DMS79 treated with DMSO at 0.1 percent for 48 hours (cell line): Measurements from ENCODE around the gene APBB2.
"Not testable (repeated sequence)": the region's sequence is repeated elsewhere in the genome, so short reads cannot be mapped to it uniquely, and the experiment has no call there.

Experiments
- DNase-seq: peaks from one replicate; lab custom pipeline; 2025; lab: John Stamatoyannopoulos, UW

APBB2 gene

DNA sequence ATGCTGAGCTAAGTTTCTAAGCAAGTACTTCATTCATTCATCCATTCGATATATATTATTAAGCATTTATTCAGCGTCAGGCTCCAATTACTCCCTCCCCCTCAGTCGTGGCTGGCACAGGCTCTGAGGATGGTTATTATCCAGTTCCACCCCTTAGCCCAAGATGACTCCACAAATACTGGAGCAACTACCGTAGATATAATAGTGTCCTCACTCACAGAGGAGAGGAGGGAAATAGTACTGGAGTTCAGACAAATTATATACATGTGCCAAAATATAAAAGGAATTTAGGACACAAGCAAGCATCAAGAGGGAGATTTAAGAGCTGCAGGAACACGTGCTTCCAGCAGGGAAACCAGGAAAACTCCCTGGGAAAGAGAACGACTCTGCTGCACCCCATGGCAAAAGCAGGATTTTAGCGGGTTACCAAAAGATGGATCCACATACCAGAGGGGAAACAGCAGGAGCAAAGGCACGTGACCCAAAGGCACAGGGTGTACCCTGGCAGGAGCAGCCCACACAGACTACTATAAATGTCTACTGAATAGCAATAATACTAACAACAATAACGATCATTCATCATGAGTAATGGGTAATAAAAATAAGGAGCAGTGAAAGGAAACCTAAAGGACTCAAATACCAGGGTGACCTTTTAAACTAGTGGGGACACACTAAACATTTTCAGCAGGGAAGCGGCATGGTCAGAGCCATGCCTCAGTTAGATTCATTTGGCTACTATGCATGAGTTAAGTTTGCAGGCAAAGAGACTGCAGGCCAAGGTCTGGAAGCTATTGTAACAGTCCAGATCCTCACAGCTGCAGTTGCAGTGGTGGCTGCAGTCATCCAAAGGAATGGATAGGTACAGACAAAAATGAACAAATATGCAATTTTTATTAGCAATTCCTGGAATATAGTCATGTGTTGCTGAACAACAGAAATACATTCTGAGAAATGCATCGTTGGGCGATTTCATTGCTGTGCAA, 153.7 kb downstream of the APBB2 start:
- no peak for DNase-seq

DNA sequence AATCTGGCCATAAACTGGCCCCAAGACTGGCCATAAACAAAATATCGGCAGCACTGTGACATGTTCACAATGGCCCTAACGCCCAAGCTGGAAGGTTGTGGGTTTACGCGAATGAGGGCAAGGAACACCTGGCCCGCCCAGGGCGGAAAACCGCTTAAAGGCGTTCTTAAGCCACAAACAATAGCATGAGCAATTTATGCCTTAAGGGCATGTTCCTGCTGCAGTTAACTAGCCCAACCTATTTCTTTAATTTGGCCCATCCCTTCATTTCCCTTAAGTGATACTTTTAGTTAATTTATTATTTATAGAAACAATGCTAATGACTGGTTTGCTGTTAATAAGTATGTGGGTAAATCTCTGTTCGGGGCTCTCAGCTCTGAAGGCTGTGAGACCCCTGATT, 154.9 kb downstream of the APBB2 start:
- DNase-seq = not testable (repeated sequence)

DNA sequence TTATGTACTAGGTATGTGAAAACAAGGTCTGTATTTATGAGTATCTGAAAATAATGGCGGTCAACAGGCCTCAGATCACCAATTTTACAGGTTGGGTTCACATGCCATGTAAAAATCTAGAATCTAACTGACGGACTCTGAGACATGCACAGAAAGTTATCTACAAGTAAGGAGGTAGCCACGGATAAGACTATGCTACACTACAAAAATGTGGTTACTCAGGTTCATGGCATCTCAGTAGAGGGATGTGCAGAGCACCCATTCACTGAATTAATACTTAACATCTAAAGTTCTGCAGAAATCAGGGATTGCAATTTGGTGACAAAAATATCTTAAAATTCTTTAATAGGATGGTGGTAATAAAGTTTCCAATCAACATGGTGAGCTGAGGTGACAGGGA, 155.9 kb downstream of the APBB2 start:
- DNase-seq = no peak

DNA sequence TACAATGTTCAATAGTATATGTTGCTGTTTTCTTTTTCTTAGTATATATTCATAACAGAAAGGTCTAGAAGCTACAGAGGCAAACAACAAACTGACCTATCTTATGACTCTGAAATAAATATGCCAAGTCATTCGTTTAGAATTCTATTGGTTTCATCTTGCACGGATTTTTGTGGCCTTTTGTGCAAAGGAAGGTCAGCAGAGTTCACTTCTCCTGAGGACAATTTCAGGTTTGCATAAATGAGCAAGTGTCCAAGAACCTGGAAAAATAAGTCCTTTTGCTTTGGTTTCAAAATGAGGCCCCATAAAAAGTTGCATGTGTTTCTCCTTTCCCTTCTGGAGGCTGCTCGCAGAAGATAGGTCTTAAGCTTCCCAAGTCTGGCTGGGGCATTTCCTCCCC, 156.9 kb downstream of the APBB2 start:
- DNase-seq = no peak

DNA sequence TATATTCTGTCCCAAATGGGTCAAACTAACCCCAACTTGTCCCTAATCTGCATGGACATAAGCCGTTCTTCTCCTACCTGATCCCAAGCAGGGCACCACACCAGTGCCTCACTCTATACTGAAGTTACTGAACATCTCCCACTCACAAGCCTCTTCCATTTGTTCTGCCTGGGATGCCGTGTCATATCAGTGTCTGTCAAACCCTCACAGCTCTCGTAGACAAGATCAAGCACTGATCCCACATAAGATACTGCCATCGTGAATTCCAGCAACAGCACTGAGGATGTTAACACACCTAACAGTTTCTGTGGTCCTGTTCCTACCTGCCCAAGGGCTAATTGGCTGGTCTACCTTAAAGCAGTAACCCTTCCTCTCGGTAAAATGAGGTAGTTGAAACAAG, 162.1 kb downstream of the APBB2 start:
- DNase-seq = no peak

DNA sequence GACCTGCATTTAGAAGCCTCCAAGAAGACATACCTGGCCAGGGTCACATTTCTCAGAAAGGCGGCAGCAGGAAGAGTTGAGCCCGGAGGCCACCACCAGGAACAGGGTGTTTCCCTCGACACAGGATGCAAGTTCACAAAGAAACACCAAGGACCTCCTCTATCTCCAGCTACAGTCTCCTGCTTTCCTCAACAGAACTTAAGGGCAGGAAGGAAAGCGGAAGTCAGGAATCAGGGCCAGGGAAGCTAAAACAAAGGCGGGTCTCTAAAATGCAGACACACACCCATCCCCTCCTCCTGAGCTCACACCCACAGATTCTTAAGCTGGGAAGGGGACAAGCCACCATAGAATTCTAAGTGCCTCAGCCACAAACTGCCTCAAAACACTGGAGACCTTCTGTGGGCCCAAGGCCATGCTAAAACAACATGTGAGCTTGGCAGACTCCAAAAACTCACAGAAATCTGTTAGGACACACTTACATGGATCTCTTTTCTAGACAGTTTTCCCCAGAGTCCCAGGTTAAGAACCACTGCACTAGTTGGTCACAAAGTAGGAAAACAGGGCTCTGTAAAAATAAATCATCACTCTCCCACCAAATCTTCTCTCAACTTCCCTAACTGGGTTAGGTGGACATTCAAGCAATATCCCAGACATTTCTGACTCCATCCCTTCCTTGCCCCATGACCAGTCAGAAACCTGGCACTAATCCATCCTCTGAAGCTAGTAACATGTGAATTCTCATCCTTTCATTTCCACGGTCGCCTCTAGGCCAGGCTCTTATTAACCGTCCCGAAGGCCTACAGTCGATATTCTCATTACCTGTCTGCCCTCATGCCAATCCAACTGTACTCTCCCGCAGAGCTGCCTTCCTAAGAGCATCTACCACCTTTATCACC, 163.2 kb downstream of the APBB2 start:
- DNase-seq = no peak

DNA sequence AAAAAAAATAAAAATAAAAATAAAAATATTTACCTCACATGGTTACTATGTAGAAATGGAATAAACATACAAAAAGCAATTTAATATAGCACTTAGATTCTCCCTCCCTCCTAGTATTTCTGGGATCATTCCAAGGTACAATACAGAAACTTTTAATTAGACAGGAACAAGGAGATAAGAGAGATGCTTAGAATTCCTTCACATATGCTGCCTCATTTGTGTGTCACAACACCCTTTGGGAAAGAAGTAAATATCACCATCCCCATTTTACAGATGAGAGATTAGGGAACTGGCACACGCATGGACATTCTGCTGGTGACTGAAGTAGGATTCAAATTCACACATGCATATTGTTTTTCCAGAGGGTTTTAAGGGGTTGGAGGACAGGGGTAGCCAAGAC, 164.2 kb downstream of the APBB2 start:
- DNase-seq = no peak

DNA sequence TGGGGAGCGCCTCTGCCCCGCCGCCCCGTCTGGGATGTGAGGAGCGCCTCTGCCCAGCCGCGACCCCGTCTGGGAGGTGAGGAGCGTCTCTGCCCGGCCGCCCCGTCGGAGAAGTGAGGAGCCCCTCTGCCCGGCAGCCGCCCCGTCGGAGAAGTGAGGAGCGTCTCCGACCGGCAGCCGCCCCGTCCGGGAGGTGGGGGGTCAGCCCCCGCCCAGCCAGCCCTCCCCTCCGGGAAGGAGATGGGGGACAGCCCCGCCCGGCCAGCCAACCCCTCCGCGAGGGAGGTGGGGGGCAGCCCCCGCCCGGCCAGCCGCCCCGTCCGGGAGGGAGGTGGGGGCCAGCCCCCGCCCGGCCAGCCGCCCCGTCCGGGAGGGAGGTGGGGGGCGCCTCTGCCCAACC, 165.2 kb downstream of the APBB2 start:
- DNase-seq = not testable (repeated sequence)

DNA sequence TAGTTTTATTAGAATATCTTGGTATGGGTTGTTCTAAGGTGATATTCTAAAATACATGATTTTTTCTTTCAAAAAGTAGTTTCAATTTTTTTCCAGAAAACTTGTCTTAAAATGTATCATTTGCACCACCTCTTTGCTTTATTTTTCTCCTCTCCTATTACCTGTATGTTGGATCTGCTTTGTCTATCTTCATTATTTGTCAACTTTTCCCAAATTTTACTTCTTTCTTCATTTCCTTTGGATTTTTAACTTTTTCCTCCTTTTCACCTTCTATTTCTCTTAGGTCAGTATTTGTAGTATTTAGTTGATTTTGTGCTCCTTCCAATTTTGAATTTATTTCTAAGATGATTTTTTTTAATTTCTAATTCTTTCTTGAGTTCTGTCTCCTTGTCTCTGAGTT, 169.6 kb downstream of the APBB2 start:
- DNase-seq = no peak

DNA sequence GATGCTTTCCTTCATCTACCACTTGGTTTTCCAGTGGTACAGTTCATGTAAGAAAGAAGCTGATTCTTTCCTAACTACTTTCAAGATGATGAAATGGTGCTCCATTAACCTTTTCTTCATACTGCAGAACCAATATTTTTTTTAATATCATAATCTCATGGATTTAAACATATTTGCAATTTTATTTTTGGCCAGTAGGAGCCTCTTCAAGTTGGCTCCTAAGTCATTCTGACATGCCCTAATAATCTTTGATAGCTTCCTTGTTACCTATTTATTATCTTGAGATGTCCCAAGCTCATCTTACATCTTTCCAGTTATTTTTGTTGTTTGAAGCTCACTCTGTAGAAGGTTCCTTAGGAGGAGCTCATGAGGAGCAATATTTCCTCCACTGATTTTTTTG, 170.2 kb downstream of the APBB2 start:
- DNase-seq = no peak

DNA sequence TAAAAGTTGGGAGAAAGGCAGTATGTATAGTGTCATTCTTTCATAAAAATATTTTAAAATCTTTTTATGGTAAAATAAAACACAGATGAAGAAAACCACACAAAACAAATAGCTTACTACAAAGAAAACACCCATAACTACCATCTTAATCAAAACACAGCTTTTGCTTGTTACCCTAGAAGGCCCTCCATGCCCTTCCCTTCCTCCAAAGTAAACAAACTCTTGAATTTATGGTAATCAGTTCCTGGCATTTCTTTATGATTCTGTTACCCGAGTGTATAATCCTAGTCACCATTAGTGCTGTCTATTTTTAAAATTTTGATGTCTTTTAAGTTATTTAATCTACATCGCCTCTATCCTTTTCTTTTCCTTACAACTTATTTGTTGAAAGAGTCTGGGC, 170.9 kb downstream of the APBB2 start:
- DNase-seq = no peak

DNA sequence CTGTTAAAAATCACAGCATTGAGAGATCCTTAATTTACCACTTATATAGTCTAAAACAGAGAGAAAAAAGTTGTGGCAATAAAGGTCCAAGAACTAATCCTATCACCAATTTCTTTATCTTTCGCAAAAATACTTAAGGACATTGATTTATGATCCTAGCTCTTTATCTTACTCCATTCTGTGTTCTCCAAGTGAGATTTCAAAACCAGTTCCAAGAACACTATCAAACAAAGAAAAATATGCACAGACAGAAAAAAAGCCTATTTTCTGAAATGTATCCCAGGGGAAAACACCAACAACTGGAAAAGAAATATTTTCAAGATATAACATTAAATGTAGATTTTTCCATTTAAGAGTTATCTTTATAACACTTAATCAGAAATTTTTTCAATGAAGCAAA, 172.8 kb downstream of the APBB2 start:
- no peak for DNase-seq

DNA sequence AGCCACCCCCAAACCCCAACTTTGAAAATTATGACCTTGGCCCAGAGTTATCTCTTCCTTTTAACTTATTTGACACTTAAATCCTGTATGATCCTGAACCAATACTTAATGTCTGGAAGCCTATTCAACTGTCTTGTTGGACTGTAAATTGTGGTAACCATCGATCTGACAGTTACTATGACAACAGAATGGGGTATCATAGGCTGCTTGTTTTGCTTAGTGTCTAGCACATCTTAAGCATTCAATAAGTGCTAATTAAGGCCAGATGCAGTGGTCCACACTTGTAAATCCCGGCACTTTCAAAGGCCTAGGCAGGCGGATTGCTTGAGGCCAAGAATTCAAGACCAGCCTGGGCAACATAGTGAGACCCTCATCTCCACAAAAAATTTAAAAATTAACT, 175.0 kb downstream of the APBB2 start:
- no peak for DNase-seq

DNA sequence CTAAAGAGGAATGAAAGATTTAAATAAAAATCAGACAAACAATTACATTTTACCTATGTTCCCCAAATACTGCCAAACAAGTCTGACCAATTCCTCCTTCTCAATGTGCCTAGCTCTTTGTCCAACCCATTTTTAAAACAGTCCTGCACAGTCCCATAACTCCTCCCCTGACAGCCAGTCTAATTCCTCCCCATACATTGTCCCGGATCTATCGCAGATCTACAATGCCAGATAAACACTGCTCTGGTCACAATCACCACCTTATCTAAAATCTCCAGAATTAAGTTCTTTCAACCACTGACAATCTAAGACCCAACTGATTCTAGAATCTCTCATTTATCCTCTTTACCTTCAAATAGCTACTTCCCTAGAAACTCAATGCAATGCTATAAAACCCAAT, 176.0 kb downstream of the APBB2 start:
- no peak for DNase-seq

DNA sequence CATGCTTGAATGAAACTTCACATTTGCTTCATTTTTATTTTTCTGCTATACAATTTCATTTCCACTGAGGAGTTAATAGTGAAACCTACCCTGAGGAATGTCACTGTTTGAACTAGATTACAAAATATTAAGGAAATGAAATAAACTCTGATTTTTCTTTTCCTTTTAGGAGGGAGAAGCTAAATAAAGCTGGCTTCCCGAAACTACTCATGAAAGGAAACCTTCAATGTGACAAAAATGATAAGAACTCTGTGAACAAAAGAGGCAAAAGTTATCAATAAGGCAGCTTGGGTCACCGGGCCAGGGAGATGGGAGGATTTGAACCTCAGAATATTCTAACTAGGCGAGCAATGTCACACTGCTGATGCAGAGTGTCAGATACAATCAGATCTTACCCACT, 185.2 kb downstream of the APBB2 start:
- DNase-seq = no peak

DNA sequence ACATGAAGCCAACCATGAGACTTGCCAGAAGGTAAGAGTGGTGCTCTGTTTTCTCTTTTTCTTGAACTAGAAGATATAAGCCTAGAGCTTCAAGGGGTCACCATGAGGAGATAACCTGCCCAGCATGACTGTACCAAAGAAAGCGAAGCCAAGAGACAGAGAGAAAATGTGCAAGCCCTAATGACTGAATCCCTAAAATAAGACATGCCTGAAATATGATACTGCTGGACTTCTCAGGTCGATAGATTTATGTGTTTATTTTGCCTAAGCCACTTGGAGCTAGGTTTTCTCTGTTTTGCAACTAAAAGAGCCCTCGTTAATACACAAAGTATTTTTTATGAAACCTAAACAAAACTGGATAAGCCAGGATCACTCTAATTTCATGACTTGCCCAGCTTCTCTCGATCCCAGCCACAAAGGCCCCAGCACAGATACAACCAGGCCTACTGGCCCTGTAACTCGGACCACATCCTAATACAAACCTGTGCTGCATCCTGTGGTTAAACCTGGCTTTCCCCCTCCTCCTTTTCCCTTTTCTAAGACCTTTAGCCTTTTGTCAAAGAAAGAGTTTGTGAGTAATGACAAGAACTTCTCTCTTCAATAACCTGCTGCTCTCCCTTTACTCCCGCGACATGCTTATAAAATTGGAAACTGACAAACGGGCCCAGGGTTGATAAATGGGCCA, 185.8 kb downstream of the APBB2 start:
- no peak for DNase-seq

DNA sequence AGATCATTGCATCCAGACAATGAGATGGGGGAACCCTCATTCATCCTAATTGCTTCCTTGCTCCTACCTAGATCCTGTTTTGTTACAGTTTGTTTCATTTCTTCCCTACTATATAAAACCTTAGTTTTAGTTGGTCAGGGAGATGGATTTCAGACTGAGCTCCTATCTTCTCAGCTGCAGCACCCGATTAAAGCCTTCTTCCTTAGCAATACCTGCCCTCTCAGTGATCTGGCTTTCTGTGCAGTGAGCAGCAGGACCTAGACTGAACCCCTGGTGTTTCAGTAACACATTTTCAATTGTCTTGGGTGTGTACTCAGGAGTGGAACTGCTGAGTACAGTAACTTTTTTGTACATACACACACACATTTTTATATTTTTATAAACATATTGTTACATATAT, 187.4 kb downstream of the APBB2 start:
- no peak for DNase-seq

DNA sequence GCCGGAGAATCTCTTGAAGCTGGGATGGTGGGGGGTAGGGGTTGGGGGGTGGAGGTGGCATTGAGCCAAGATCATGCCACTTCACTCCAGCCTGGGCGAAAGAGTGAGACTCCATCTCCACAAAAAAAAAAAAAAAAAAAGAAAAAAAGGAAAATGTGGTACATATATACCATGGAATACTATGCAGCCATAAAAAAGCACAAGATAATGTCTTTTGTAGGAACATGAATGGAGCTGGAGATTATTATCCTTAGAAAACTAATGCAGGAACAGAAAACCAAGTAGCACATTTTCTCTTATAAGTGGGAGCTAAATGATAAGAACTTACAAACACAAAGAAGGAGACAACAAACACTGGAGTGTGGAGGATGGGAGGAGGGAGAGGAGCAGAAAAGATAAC, 188.5 kb downstream of the APBB2 start:
- DNase-seq = no peak

DNA sequence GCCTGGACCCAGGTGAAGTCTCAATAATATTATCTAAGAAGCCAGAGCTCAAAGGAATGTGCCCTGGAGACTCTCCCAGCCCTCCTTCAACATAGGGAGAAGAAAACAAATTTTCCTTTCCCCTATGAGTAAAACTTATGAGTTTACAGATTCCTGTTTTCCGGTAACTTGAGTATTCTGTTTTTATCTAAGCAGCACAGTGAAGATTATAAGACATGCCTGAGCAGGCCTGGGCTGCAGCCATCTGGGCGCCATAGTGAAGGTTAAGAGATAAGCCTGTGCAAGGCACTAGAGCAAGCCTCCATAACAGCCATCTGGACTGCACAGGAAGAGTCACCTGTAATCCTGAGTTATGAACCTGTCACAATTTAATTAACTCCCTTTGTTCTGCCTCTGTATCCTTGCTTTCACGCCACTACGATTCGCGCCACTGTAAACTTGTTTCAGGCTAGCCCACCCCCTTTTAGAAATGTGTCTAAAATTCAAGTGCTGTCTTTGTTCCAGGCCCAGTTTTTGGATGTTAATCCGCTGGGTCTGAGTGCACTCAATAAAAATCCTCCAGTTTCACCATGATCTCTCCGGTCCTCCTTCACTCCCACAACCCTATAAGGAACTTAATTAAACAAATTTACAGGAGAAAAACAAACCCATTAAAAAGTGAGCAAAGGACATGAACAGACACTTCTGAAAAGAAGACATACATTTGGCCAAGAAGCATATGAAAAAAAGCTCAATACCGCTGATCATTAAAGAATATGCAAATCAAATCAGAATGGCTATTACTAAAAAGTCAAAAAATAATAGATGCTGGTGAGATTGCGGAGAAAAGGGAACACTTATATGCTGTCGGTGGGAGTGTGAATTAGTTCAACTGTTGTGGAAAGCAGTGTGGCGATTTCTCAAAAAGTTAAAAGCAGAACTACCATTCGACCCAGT, 189.5 kb downstream of the APBB2 start:
- DNase-seq = no peak

DNA sequence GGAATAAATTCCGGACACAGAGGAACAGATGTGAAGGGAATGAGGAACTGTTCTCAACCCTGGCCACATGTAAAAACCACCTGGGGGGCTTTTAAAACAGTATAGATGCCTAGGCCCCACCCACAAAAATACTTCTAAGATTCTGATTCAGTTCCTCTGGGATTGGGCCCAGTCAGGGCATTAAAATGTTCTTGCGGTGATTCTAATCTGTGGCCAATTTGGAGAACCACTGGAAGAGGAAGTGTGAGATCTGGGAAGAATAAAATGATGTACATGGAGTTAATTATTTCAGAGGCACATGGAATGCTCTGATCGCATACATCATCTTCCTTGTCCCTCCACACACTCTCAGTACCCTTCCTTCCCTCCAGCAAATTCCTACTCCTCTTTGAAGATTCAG, 192.2 kb downstream of the APBB2 start:
- no peak for DNase-seq

DNA sequence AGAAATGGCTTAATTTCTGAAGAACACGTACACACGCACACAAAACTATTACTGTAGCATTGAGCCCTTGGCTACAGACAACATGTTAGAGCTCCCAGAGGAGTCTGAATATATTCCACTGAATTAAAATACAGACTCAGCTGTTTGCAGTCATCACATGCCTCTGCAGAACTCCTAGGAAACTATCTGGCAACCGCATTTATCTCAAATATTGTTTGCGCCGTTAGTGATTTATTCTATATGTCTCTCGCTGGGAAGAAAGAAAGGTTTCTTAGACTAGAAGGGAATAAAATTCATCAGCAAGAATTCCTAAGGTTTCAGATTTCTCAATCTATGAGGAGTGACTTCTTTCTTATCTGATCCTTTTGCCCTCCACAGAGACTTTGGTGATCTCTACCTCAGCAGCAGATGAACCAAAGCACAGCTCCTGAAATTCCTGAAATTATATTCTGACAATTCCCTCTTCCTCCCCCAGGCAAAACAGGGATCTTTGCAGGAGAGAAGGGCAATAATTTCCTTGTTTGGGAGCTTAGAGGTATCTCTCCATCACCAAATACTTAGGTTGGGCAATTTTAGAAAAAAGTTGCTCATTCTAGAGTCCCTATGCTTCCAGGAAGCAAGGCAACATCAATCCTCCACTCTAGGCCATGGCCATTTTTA, 199.2 kb downstream of the APBB2 start:
- no peak for DNase-seq
